H1 (cell line): ENCODE results near the gene SPSB1. TPM values are rescaled to one million over a fixed set of nuclear protein-coding genes. Genes with fewer than 3 reads are reported as not detected.

Source experiments
- CTCF ChIA-PET: fragments of 300-600 bp; sonication (Branson Sonifier 250); formaldehyde crosslinking; loops from one replicate; lab custom pipeline; 2021; ENCODE audit not compliant: partially characterized antibody; lab: Charles Lee
- POLR2A ChIA-PET: fragments of 300-600 bp; sonication (Branson Sonifier 250); formaldehyde crosslinking; loops from one replicate; lab custom pipeline; 2021; ENCODE audit warnings: inconsistent platforms; ENCODE audit not compliant: partially characterized antibody; lab: Charles Lee
- DNase-seq, 2 experiments: peaks; one replicate each; pipeline versions ENCODE4 v3.0.0 to v3.0.0-alpha.2; 2010 to 2022; ENCODE audit warnings: low spot score in 2 of 2, low read depth in 1 of 2, mixed read lengths in 1 of 2
- FAIRE-seq: peaks from 2 replicates; lab custom pipeline; 2011; peaks lifted over from hg19 to GRCh38; lab: Jason Lieb, UNC
- H2AFZ ChIP-seq: 2 replicates; pipeline ENCODE4 v1.8.1; 2012; ENCODE audit warnings: low read length, inconsistent platforms
- H2AK5ac ChIP-seq: 2 replicates; pipeline ENCODE4 v1.6.1; 2013; ENCODE audit warnings: low read depth, low read length
- H2BK120ac ChIP-seq: replicated peaks from 2 replicates; pipeline ENCODE3; 2013; ENCODE audit warnings: low read depth, low read length, inconsistent platforms
- H2BK12ac ChIP-seq: 2 replicates; pipeline ENCODE4 v1.6.1; 2013; ENCODE audit warnings: low read depth, low read length
- H2BK15ac ChIP-seq: 2 replicates; pipeline ENCODE4 v1.6.1; 2013; ENCODE audit warnings: low read length
- H2BK20ac ChIP-seq: 2 replicates; pipeline ENCODE4 v1.6.1; 2013; ENCODE audit warnings: low read length
- H2BK5ac ChIP-seq: 2 replicates; pipeline ENCODE4 v1.6.1; 2013; ENCODE audit warnings: low read depth, low read length
- H3K14ac ChIP-seq: 2 replicates; pipeline ENCODE4 v1.6.1; 2013; ENCODE audit warnings: inconsistent platforms; ENCODE audit not compliant: insufficient read length
- H3K18ac ChIP-seq: 2 replicates; pipeline ENCODE4 v1.6.1; 2013; ENCODE audit warnings: low read length; ENCODE audit errors: extremely low read depth
- H3K23ac ChIP-seq: 2 replicates; pipeline ENCODE4 v1.6.1; 2013; ENCODE audit warnings: inconsistent platforms; ENCODE audit not compliant: insufficient read length
- H3K23me2 ChIP-seq: 2 replicates; pipeline ENCODE4 v1.6.1; 2013; ENCODE audit warnings: low read depth, low read length
- H3K27ac ChIP-seq: 2 replicates; pipeline ENCODE4 v1.6.1; 2011; ENCODE audit warnings: low read depth, low read length, inconsistent platforms
- H3K27me3 ChIP-seq, 4 experiments: replicated peaks in 1 of 4; 1 replicate in 1 of 4; 2 replicates in 3 of 4; pipeline versions ENCODE4 v1.6.1 to v1.8.1; 2011 to 2013; ENCODE audit warnings: low read length in 3 of 4, mild to moderate bottlenecking in 3 of 4, inconsistent platforms in 2 of 4, mixed read lengths in 2 of 4, moderate library complexity in 1 of 4; ENCODE audit not compliant: control insufficient read depth in 3 of 4, insufficient read depth in 3 of 4; ENCODE audit errors: extremely low read depth in 1 of 4
- H3K36me3 ChIP-seq, 4 experiments: 2 replicates each; pipeline versions ENCODE4 v1.6.1 to v1.8.1; 2011 to 2013; ENCODE audit warnings: mild to moderate bottlenecking in 4 of 4, low read length in 3 of 4, moderate library complexity in 2 of 4, control low read depth in 1 of 4, inconsistent platforms in 1 of 4; ENCODE audit not compliant: insufficient read depth in 4 of 4, control insufficient read depth in 2 of 4
- H3K4ac ChIP-seq: replicated peaks from 2 replicates; pipeline ENCODE3; 2013; ENCODE audit warnings: low read length, low read depth, mixed read lengths, inconsistent platforms; ENCODE audit not compliant: insufficient read length
- H3K4me1 ChIP-seq, 4 experiments: replicated peaks in 1 of 4; 1 replicate in 1 of 4; 2 replicates in 3 of 4; pipeline versions ENCODE4 v1.6.1 to v1.8.1; 2011 to 2013; ENCODE audit warnings: low read length in 3 of 4, inconsistent platforms in 2 of 4, mixed read lengths in 1 of 4; ENCODE audit not compliant: insufficient read depth in 4 of 4, control insufficient read depth in 3 of 4
- H3K4me2 ChIP-seq, 2 experiments: 2 replicates each; pipeline versions ENCODE4 v1.6.1 to v1.8.1; 2011 to 2013; ENCODE audit warnings: low read depth in 2 of 2, low read length in 2 of 2, control low read depth in 1 of 2, inconsistent platforms in 1 of 2, mild to moderate bottlenecking in 1 of 2; ENCODE audit not compliant: insufficient read depth in 1 of 2
- H3K4me3 ChIP-seq, 4 experiments: fragments of 200-600, 300-600 bp in 1 of 4; sonication (generic), shearing (Covaris generic), sonication (Bioruptor Twin) in 1 of 4; 2 replicates each; pipeline versions ENCODE4 v1.5.1 to v1.8.1; 2011 to 2016; ENCODE audit warnings: low read length in 4 of 4, low read depth in 3 of 4, control low read depth in 2 of 4, inconsistent platforms in 2 of 4, mild to moderate bottlenecking in 2 of 4, mixed read lengths in 1 of 4, moderate library complexity in 1 of 4; ENCODE audit not compliant: insufficient read depth in 2 of 4; ENCODE audit errors: extremely low read depth in 1 of 4
- H3K56ac ChIP-seq: replicated peaks from 2 replicates; pipeline ENCODE3; 2013; ENCODE audit warnings: low read depth, mild to moderate bottlenecking, mixed read lengths, low read length, inconsistent platforms; ENCODE audit not compliant: insufficient read length
- H3K79me1 ChIP-seq: 2 replicates; pipeline ENCODE4 v1.6.1; 2013; ENCODE audit warnings: low read depth, low read length, control low read depth
- H3K79me2 ChIP-seq, 2 experiments: 2 replicates each; pipeline versions ENCODE4 v1.6.1 to v1.8.1; 2012 to 2013; ENCODE audit warnings: low read length in 2 of 2, mild to moderate bottlenecking in 2 of 2, inconsistent platforms in 1 of 2; ENCODE audit not compliant: insufficient read depth in 2 of 2, control insufficient read depth in 1 of 2
- H3K9ac ChIP-seq, 4 experiments: replicated peaks in 1 of 4; 1 replicate in 1 of 4; 2 replicates in 3 of 4; pipeline versions ENCODE4 v1.6.1 to v1.8.1; 2011 to 2013; ENCODE audit warnings: low read depth in 3 of 4, low read length in 3 of 4, control low read depth in 2 of 4, mild to moderate bottlenecking in 2 of 4, moderate library complexity in 2 of 4, inconsistent platforms in 1 of 4; ENCODE audit errors: extremely low read depth in 1 of 4
- H3K9me3 ChIP-seq, 2 experiments: 2 replicates each; pipeline versions ENCODE4 v1.6.1 to v1.8.1; 2012 to 2013; ENCODE audit warnings: mild to moderate bottlenecking in 2 of 2, moderate library complexity in 2 of 2, control low read depth in 1 of 2, inconsistent platforms in 1 of 2, low read depth in 1 of 2, low read length in 1 of 2, mixed read lengths in 1 of 2; ENCODE audit not compliant: insufficient read depth in 2 of 2
- H4K20me1 ChIP-seq, 2 experiments: replicated peaks in 1 of 2; 2 replicates each; pipeline versions ENCODE3 to v1.8.1; 2011 to 2013; ENCODE audit warnings: inconsistent platforms in 2 of 2, low read length in 2 of 2, mild to moderate bottlenecking in 1 of 2; ENCODE audit not compliant: insufficient read depth in 2 of 2, control insufficient read depth in 1 of 2
- H4K5ac ChIP-seq: 2 replicates; pipeline ENCODE4 v1.6.1; 2013; ENCODE audit warnings: low read length, low read depth, mixed read lengths, inconsistent platforms; ENCODE audit not compliant: insufficient read length
- H4K8ac ChIP-seq: 2 replicates; pipeline ENCODE4 v1.8.0; 2013; ENCODE audit warnings: mild to moderate bottlenecking, moderate library complexity, low read length, inconsistent platforms; ENCODE audit not compliant: insufficient read depth; ENCODE audit errors: extremely low read depth
- H4K91ac ChIP-seq: replicated peaks from 2 replicates; pipeline ENCODE3; 2013; ENCODE audit warnings: low read length, mixed read lengths, inconsistent platforms; ENCODE audit not compliant: insufficient read length
- CBX5 ChIP-seq: fragments of 300-800, 300-1000 bp; sonication (generic); IDR thresholded peaks from 2 replicates; pipeline ENCODE4 v1.7.1; 2016; ENCODE audit warnings: antibody characterized with exemption, low read length, low read depth
- CBX8 ChIP-seq: fragments of 300-800, 300-1000 bp; sonication (generic); IDR thresholded peaks from 2 replicates; pipeline ENCODE4 v1.7.1; 2016; ENCODE audit warnings: low read depth, low read length, borderline replicate concordance
- CEBPB ChIP-seq: IDR thresholded peaks from 2 replicates; pipeline ENCODE4 v1.6.1; 2012; ENCODE audit warnings: low read depth, low read length
- FOSL1 ChIP-seq: IDR thresholded peaks from 2 replicates; pipeline ENCODE4 v1.6.1; 2011; ENCODE audit warnings: mild to moderate bottlenecking, low read depth, low read length, moderate library complexity; ENCODE audit not compliant: insufficient read depth
- HDAC2 ChIP-seq, 2 experiments: fragments of 300-600 bp in 1 of 2; sonication (generic) in 1 of 2; IDR thresholded peaks; 2 replicates each; pipeline ENCODE4 v1.6.1; 2011 to 2012; ENCODE audit warnings: low read depth in 2 of 2, low read length in 2 of 2, mild to moderate bottlenecking in 2 of 2, moderate library complexity in 2 of 2, borderline replicate concordance in 1 of 2, inconsistent platforms in 1 of 2
- KDM1A ChIP-seq: fragments of 200-600, 300-600 bp; sonication (generic); IDR thresholded peaks from 2 replicates; pipeline ENCODE4 v1.7.1; 2016; ENCODE audit warnings: mild to moderate bottlenecking, low read length, borderline replicate concordance
- NRF1 ChIP-seq: IDR thresholded peaks from 2 replicates; pipeline ENCODE4 v1.6.1; 2011; ENCODE audit warnings: mild to moderate bottlenecking, low read depth, low read length, improper control_type of control experiment
- RNF2 ChIP-seq: fragments of 200-900, 300-1000 bp; sonication (generic); IDR thresholded peaks from 2 replicates; pipeline ENCODE4 v1.7.1; 2016; ENCODE audit warnings: borderline replicate concordance, low read depth, mild to moderate bottlenecking, antibody characterized with exemption, low read length; ENCODE audit not compliant: poor library complexity, severe bottlenecking; ENCODE audit errors: missing control alignments
- SRF ChIP-seq: IDR thresholded peaks from 2 replicates; pipeline ENCODE4 v1.6.1; 2011; ENCODE audit warnings: mild to moderate bottlenecking, low read depth, low read length, moderate library complexity
- TAF1 ChIP-seq: IDR thresholded peaks from 2 replicates; pipeline ENCODE4 v1.6.1; 2011; ENCODE audit warnings: mild to moderate bottlenecking, low read depth, low read length
- TBP ChIP-seq: IDR thresholded peaks from 2 replicates; pipeline ENCODE4 v1.6.1; 2011; ENCODE audit warnings: low read depth, low read length, improper control_type of control experiment
- TEAD4 ChIP-seq: IDR thresholded peaks from 2 replicates; pipeline ENCODE4 v1.6.1; 2012; ENCODE audit warnings: low read depth, low read length, inconsistent platforms, mixed read lengths
- WGBS, 2 experiments: shearing (Covaris generic) in 1 of 2; methylation state at CpG; one replicate each; pipeline versions ENCODE4 v1.1.6 to v1.1.7; 2013 to 2015; ENCODE audit warnings: low lambda C conversion rate in 2 of 2, mixed read lengths in 2 of 2, inconsistent platforms in 1 of 2, low coverage in 1 of 2, missing lambda C conversion rate in 1 of 2; ENCODE audit not compliant: insufficient replicate concordance in 2 of 2, insufficient coverage in 1 of 2, insufficient read length in 1 of 2; ENCODE audit errors: extremely low coverage in 1 of 2, missing lambda C conversion rate in 1 of 2; 5-methylcytosine and 5-hydroxymethylcytosine counted together
- polyA plus RNA-seq, 7 experiments: library from polyadenylated mRNA; depleted of rRNA in 3 of 7; stranded (reverse) in 5 of 7; unstranded in 2 of 7; fragments of >200 nt in 5 of 7; fragments of 200-250 nt in 2 of 7; gene quantifications; 1 replicate in 5 of 7; 2 replicates in 1 of 7; 4 replicates in 1 of 7; pipeline versions ENCODE4 v1.2.1 to v1.2.3, GENCODE V29; 2011 to 2013; ENCODE audit warnings: missing spikeins in 2 of 7, mixed read lengths in 2 of 7
- total RNA-seq: library from RNA; stranded (reverse); fragmentation: NEBNext Ultra II Directional; extraction: Animal tissue kit (Norgen Biotek cat#: 25700); gene quantifications from 2 replicates; pipeline ENCODE4 v1.2.1, GENCODE V29; 2021

SPSB1 gene
- total and polyA plus RNA-seq, 2 of the 8 experiments (the other 6 are each of a cell fraction or from before 2014, with no cell fraction given): 5.3 to 6.4 TPM

DNA sequence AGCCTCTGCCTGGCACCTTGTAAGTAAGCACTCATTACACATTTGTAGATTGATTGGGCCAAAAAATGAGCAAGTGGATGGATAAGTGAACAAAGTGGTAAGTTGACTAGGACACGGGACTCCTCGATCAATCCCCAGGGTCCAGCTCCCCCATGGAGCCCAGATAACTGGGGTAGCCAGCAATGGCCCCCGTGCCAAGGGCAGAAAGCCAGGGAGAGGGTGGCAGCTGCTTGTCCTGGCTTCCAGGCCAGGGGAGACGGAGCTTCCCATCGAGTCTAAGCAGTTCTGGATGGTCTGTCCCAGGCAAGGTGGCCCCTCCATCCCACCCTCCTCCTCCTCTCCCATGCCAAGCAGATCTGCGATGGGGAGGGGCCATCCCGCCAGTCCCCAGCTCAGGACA, 91.4 kb downstream of the SPSB1 start:
- no peaks in the 10 kb centered on the region for H4K20me1 ChIP-seq
- POLR2A ChIA-PET: interaction anchor here (1.1 kb wide), 1 partner anchor 71 kb away, joined by 3 read pairs; no protein-coding TSS in a partner anchor
- H2BK12ac ChIP-seq: no peak overlapping the region
- H3K56ac ChIP-seq: no peak overlapping the region
- 92% methylated on average over 6 of the region's 7 CpGs; no CpG with 5 or more reads in 1 of the 2 experiments for WGBS, 2 experiments
- no peak for DNase-seq
- H4K5ac ChIP-seq: no peak overlapping the region
- no peak overlapping the region for H4K8ac ChIP-seq
- no peaks in the 10 kb centered on the region for H3K27me3 ChIP-seq
- no peaks in the 10 kb centered on the region for H3K36me3 ChIP-seq
- no peaks in the 10 kb centered on the region for H3K79me1 ChIP-seq
- no peak overlapping the region for H3K14ac ChIP-seq
- no peak overlapping the region for H3K27ac ChIP-seq
- CTCF ChIA-PET: interaction anchor here (0.6 to 2.0 kb wide), 5 partner anchors 11 to 117 kb away, joined by 3 to 9 read pairs (median 3); no protein-coding TSS in a partner anchor
- FAIRE-seq: no peak
- H3K9me3 ChIP-seq: no peaks in the 10 kb centered on the region
- H3K23me2 ChIP-seq: no peaks in the 10 kb centered on the region
- no peak overlapping the region for H4K91ac ChIP-seq
- H3K4me3 ChIP-seq: no peak overlapping the region
- H2BK120ac ChIP-seq: no peak overlapping the region
- H2AFZ ChIP-seq: no peak overlapping the region
- H2BK5ac ChIP-seq: no peak overlapping the region
- H3K4me1 ChIP-seq: peaks cover 0 to 4% (median 3%) of the 10 kb centered on the region in 4 experiments; a peak in 4 of 7 replicates
- no peak overlapping the region for H2BK20ac ChIP-seq
- H2AK5ac ChIP-seq: no peak overlapping the region
- H3K23ac ChIP-seq: no peak overlapping the region
- H3K4ac ChIP-seq: no peak overlapping the region
- H3K4me2 ChIP-seq: no peak overlapping the region
- H2BK15ac ChIP-seq: no peak overlapping the region
- no peak overlapping the region for H3K9ac ChIP-seq
- H3K79me2 ChIP-seq: no peaks in the 10 kb centered on the region
- no peak overlapping the region for H3K18ac ChIP-seq
- TF ChIP-seq SRF (no peak), CBX5 (no peak), FOSL1 (no peak), KDM1A (no peak), RNF2 (no peak), TAF1 (no peak), HDAC2 (IDR thresholded peaks at IDR 0.05; ENCODE audit: borderline replicate concordance in 1 of 2, low read depth in 2 of 2, low read length in 2 of 2) (no peak), TEAD4 (no peak), NRF1 (no peak), CEBPB (no peak), TBP (no peak), CBX8 (no peak)
